Activated CD8-positive, alpha-beta memory T cell treated with anti-CD3 and anti-CD28 coated beads for 24 hours (primary cell): ENCODE results near the gene THOC7.

Experiments
- DNase-seq: peaks from one replicate; pipeline ENCODE4 v3.0.0-alpha.2; 2020

Gene THOC7

DNA sequence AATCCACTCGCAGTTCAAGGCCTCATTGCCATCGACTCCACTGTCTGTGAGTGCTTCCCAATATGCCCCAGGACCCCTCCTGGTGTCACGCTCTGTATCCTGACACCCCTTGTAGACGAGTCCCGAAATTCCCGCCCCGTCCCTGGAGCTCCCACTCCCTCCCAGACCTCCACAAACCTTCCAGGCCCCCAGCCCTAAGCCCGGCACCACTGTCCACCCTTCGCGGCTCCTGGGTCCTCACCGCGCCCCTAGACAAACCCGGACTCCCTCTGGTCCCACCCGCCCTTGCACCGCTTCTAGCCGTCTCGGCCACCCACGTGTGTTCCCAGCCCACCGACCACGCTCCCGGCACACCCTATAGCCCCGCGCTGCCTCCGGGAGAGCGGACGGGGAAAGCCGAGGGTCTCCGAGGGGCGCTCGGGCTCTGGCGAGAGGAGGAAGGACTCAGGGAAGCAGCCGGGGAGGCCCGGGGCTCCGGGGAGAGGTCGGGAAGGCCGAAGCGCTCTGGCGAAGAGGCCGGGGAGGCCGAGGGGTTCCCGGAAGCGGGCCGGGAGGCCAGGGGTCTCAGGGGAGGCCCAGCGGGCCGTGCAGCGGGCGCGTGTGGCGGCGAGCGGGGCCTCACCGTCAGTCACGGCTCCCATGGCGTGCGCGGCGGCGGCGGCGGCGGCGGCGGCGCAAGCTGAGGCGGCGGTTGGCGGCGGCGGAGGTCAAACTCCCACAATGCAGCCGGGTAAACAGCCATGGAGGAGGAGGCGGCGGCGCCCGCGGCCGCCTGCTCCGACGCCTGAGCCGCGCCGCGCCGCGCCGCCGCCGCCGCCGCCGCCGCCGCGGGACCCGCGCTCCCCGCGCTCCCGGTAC lies at the start of gene THOC7, which contains the start of gene ATXN7:
THOC7 (minus strand) TSS at position 656 of the 858 bp plus-strand sequence; CDS start at position 641, 15 bp downstream.
ATXN7 (plus strand) TSS at position 718 of the 858 bp plus-strand sequence. CDS start 48,732 bp downstream, outside the sequence.
- DNase-seq: peak; percentile 88

DNA sequence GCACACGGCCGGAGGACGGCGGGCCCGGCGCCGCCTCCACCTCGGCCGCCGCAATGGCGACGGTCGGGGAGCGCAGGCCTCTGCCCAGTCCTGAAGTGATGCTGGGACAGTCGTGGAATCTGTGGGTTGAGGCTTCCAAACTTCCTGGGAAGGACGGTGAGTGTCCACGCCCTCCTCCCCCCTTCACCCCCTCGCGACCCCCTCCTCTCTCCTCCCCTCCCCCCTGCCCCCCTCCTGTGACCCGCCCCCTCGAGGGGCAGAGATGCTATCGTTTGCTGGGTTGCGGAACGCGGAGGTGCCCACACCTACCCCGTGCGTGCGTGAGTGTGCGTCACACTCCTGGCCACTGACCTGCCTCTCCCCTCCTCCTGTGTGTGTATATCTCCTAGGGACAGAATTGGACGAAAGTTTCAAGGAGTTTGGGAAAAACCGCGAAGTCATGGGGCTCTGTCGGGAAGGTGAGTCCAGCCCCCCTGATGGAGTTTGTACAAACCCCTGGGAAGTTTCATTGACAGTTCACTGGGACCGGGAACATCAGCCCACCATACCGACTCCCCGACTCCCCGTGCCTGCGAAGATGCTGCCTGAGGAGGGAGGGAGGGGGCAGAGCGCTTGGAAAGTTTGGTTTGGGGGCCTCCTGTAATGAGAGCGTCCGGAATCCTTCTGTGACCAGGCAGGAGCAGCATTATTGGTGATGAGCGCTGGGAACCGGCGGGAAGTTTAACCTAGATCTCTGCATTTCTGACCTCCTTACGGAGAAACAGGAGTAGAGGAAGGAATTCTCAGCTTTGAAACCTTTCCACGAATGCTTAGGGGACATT lies 49.4 kb upstream of the THOC7 start:
- no peak for DNase-seq

DNA sequence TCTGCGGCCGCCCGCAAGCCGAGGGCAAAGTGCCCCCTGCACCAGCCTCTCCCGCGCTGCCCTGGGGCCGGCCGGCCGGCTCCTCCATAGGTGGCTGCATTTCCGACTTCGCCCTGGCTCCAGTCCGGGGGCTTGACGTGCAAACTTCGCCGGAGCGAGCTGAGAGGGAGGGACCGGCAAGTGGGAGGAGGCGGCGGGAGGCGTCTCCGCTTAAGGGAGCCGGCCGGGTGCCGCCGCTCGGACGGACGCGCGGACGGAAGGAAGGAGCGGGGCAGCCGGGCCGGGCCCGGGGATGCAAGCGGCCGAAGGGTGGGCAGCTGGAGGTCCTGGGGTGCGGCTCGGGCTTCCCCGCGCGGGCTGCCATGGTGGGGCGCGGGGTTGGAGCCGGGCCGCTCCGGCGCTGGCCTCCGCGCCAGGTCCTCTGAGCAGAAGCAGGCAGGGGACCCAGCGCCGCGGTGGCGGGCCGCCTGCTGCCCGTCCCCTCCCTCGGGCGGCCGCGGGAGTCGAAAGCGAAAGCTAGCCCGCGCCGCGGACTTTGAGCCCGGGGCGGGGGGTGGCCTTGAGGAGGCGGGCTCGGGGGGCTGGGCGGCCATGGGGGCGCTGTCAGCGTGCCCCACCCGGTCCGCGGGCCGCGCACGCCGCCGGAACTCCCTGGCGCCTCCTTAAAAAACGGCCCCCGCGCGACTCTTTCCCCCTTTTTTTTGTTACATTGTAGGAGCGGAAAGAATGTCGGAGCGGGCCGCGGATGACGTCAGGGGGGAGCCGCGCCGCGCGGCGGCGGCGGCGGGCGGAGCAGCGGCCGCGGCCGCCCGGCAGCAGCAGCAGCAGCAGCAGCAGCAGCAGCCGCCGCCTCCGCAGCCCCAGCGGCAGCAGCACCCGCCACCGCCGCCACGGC lies 48.5 kb upstream of the THOC7 start, which contains the start of gene SCAANT1:
SCAANT1 (minus strand) TSS at position 511 of the 895 bp plus-strand sequence.
- DNase-seq: peak; percentile 92

DNA sequence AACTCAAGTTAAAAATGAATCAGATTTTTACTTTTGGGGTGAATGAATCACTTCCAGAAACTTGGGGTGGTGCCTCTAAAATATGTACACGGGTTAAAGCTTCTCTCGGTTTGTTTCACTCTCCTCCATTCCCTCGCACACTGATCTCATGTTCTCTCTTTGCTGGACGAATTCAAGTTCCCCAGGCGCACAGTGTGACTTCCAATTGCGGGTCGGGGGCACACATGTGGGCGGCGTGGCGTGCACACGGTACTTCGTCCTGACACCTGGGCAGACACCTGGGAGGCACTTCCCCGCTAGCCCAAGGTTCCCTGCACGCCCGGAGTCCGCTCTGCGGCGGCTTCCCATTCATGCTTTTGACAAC lies 47.9 kb upstream of the THOC7 start:
- DNase-seq: no peak

DNA sequence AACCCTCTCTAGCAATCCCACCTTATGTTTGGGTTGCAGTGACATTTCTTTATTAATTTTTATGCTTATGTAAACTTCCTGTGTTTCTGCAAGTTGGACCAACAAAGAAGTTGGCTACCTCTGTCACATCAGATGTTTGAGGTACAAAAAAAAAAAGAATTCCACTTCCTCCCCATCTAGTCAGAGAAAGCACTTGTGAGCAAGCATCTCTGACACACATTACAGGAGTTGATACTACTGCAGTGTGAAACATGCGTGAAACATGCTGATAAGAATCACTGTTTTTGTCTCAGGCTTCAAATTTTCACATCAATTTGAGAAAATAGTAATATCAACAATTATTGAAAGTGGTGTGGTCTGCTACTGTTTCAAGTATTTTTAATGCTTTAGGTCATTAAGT lies 47.3 kb upstream of the THOC7 start:
- DNase-seq: no peak

DNA sequence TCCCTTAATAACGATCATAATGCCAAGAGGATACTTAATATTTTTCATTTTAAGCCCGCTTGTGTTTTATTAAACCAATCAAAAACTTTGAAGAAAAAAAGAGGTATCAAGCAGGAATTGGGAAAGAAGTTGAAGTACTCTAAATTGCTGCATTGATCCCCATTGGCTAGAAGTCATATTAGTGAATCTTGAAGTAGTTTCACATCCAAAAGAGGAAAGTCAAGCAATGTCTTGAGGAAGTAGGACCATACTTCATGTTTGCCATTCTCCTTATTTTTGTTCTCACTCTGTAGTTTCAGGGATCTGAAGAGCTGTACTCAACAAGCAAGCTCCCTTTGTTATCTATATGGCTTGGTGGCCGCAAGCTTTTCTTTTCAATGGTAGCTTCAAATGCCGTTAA lies 46.4 kb upstream of the THOC7 start:
- DNase-seq: no peak

DNA sequence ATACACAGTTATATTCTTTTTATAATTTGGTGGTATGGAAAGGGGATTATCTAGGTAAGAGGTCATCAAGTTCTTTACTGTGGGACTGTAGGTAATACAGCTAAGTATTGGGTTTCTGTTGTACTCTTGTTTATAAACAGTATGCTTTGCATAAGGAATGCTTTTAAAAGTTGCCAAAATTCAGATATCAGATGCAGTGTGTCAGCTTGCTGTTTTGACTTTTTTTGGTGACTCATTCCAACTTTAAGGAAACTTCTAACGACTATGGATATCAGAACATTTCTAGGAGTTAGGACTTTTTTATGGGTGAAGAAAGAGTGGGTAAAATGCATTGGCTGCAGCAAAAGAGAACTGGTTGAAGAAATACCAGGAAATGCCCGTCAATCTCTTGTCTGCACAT lies 45.8 kb upstream of the THOC7 start:
- DNase-seq: no peak

DNA sequence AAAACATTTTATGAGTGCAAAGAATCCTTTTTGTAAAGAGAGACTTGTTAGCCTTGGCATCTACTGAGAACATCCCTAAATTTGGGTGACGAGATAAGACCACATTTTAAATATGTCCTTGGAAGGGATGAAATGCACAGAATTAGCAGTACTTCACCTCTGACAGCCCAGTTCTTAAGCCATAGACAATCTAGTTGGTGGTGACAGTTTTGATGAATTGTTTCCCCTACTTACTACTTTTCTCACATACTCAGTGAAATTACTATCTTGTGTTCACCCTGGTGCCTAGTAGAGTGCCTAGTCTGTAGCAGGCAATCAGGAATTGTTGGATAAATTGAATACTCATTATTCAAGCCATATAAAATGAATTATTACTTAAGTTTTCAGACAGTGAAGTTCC lies 45.2 kb upstream of the THOC7 start:
- no peak for DNase-seq

DNA sequence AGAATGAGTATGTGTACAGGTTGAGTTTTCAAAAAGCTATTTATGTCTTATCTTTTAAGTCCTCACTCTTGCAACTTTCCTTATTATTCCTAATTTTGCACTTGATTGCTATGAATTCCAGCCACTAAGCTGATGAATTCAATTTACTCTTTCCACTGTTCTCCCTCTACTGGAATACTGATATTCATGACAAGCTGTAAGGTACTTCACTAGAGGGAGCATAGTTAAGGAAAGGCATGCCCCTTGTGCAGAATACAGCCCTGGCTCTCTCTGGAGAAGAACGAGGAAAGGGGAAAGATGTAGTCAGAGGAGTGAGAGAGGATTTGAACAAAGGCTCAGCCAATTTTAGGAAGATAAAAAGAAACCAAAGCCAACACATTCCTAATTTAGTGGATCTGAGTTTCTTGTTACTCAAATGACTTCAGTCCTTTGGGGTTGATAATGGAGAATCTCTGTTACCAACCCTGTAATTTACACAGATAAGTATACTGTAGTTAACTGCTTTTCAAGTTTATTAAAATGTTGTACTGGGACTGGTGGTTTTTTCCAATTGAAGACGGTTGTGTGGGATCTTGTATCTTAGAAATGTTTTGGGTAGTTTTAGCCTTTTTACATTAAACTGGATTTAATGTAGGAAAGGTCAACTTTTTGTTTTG lies 44.6 kb upstream of the THOC7 start:
- DNase-seq: no peak

DNA sequence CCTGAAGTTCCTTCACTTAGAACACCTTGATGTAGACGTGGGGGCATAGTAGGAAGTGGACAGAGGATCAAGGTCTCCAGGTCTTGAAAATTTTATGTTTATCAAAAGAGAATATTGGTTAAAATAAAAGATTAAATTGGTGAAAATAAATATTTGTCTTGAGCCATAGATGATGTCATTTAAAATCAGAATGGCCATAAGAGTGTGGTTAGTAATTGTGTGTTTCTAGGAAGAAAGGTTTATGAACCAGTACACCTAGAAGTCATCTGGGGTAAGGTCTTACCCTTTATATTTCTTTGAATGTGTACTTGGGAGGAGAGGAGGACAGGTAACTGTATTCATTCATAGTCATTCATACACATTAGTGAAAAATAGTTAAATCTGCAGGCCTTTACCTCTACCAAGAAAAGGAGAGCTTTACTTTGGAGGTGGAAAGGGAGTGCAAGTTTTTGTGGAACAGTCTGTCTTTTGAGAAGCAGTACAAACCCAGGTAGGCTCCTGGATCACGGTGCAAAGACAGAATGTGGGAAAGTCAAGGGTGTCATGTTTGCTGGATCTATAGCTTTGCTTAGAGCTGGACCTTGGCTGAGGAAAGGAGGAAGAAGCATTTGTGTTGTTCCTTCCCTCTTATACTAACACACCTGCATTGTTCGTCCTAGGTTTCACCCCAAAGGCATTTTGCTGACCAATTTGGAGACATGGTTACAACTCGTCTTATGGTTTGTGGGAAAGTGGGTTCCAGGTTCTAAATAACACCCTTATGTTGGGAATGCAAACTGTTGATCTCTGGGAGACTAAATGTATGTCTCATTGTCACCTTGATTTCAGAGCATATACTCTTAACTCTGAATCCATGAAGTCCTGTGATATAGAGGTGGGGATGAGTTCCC lies 42.4 kb upstream of the THOC7 start:
- DNase-seq: no peak

DNA sequence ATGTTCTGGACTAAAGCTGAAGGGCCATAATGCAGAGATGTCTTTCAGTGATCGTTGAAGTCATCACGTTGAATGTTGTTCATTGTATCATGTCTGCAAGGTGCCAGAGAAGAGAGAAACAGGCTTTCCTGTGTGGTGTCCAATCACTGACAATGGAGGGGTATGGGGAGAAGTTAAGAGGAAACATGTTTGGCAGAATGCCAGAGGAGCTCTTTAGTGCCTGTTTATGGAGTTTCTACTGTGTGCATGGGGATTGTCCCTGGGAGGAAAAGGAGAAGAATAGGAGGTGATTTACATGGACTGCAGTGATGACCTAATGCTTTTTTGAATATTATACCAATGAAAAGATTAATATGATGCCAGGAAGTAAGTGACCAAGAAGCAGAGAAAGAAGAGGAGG lies 36.9 kb upstream of the THOC7 start:
- no peak for DNase-seq

DNA sequence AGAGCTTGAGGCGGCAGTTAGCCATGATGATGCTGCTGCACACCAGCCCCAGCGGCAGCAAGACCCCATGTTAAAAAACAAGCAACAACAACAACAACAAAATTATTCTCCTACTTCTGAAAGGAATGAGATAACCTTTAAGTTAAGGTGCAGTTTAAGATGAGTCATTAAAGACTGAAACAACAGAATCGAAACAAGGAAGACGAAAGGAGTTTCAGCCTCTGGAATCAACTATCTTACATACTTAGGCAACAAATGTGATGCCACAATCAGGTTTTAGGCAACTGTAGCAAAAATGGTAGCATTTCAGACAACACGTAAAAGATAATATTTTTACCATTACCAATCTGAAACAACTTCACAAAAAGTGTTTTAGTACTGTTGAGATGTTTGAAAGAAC lies 36.4 kb upstream of the THOC7 start:
- no peak for DNase-seq

DNA sequence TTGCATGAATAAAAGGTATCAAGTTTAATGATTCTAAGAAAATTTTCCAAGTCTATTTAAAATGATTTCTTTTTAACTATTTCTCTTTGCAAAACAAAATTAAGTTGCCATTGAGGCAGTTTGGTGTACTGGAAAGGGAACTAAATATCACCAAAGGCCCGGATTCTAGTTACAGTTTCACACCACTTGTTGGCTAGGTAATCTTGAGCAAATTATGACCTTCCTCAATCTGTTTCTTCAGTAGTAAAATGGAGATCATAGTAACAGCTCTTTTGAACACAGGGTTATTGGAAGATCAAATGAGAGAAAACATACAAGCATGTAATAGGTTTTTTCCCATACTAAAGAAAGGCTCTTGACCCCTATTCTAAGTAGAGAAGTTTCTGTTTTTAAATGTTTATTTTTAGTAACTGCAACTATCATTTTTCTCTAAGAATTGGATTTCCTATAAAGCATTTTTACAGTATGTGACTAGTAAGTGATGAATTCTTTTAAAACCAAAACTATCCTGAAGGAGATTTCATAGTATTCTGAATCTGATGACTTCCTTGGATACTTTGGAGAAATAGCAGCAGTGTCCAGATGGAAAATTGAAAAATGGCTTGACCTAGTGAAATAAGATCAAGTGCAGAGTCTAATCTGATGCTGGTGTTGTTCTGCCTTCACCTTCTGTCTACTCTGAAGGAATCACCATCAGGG lies 32.9 kb upstream of the THOC7 start:
- no peak for DNase-seq

DNA sequence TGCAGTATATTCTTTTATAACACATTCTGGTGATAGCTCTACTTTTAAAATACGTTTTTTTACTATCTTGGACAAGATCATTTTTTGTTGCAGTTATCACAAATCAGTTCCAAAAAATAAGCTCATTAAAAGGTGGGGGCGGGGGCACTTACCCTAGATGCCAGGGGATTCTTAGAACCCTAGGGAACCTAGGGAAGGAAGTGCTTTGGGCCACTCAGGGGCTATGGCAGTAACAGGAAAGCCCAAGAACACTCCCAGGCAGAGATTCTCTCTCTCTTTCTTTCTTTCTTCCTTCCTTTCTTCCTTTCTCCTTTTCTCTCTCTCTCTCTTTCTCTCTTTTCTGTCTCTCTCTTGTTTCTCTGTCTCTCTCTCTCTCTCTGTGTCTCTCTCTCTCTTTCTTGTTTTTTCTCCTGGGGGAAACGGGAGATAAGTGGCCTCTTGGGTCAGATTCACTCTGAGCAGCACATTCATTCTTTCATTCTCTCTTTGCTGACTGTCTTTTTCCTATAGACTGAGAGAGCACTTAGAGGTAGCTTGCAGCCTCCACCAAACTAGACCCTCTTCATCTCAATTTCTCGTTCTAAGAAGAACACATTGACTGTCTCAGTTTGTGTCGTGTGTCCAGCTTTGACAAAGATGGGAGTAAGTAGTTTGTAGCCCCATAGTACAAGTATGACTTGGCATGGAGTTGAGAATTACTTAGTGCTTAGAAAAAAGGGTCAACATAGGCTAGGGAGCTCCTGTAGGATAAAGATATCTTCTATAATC lies 32.0 kb upstream of the THOC7 start:
- no peak for DNase-seq

DNA sequence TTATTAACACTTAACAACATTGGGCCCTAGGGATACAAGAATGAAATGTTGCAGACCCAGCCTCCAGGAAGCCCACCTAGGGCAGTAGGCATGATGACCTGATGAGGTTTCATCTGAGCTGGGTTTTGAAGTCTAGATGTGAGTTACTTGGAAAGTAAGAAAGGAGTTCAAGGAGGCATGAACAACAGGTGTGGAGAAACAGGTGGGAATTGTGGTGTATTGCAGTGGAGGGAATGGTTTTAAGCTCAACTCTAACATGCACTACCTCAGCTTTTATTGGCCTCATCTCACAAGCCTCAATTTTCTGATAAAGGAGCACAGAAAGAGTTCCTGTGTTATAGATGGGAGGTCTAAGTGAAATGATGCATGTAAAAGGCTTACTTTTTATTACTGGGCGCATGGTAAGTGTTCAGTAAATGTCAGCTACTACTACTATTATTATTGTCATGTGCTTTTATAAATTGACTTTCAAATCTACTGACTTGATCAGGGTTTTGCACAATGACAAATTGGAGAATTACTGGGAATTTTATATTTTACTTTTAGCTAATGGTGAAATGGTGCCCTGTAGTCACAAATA lies 29.3 kb upstream of the THOC7 start:
- DNase-seq: no peak

DNA sequence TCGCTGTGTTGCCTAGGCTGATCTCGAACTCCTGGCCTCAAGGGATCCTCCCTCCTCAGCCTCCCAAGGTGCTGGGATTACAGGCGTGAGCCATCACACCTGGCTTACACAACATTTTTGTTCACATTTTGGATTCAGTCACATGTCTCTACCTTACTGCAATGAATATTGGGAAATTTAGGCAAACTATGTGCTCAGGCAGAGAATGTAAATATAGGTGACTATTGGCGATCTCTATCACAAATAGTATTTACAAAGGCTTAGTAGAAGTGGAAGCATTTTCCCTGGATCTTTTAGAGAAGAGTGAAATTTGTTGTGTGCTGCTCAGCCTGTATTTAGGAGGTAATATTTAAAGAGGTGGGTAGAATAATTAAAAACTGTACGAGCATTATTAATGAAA lies 27.9 kb upstream of the THOC7 start:
- no peak for DNase-seq

DNA sequence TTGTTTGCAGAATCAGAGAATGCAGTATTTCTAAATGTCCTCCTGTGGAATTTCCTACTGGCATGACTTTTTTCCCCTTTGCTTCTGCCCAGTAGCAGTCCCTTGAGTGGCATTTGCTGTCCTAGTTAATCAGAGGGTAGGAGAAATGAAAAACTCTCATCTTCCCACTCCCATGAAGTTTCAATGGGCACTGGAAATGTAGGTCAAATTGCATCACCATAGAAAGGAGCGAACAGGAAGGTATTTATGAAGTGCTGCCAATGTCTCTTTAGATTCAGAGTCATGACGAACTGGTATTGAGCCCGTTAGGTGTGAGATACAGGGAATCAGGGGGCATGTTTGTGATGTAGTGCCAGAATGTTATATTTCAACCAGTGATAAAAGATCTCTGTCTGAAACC lies 23.3 kb upstream of the THOC7 start:
- DNase-seq: no peak

DNA sequence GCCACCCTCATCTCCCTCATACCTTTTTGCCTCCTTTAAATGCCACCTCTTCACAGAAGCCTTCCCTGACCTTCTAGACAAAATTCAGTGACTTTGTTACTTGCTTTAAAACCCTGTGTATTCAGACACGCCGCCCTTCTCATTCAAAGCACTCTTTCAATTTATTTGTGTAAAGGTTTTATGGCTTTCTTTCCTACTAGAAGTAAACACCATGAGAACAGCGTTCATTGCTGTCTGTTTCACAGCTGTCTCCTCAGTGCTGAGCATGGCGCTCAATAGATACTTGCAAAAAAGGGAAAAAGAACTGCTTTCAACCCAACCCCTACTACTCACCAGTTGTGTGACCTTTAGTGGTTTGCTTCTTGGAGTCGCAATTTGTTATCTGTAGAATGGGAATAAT lies 17.0 kb upstream of the THOC7 start:
- no peak for DNase-seq

DNA sequence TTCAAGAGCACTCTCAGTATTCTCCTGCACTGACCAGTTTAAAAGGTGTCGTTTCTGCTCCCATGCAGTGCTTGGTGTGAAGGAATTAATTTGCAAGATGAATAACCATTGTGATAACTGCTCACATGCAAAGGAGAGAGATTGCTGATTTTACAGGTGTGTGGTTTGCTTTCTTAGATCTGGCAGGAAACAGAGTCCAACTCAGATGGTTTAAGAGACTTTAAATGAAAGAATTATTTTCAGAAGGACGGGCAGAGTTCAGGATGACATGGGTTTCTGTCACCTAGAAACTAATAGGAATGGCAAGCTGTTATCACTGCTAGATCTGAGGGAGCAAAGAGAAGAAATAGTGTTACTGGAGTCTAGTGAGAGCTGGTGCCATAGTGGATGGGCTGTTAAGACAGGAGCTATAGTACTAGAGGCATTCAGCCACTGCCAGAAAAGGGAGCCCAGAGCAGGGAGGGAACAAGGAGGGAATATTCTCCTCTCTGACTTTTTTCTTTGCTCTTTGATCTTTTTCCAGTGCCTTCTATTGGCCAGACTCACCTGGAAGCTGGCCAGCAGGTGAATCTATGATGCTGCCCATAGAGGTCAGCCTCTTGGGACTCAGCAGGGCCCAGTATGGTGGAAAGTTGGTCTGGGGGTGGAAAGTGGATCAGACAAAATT lies 14.9 kb upstream of the THOC7 start:
- no peak for DNase-seq
